ENCODE results near the gene EEF1AKMT4. TPM values are rescaled to one million over a fixed set of nuclear protein-coding genes. Genes with fewer than 3 reads are reported as not detected.

Gene EEF1AKMT4
- total RNA-seq, 1 donor from 2014 or later, result 2.6 TPM

GRCh38 chr3:184289426-184289938, 40.0 kb downstream of the EEF1AKMT4 start:
- ATAC-seq (peak; percentile 49 to 54), DNase-seq (peak; percentile 58)
- Histone ChIP-seq H3K27ac (no peak overlapping the region), H3K4me1 (no peaks in the 10 kb centered on the region), H3K4me3 (no peak overlapping the region), H3K27me3 (ENCODE audit: low read depth) (no peaks in the 10 kb centered on the region), H3K9me3 (no peaks in the 10 kb centered on the region), H3K36me3 (no peaks in the 10 kb centered on the region)
- TF ChIP-seq CTCF (IDR thresholded peaks at IDR 0.05), result peak; percentile 54
- intact Hi-C loops (cut with DNase I), result no loop called here

DNA sequence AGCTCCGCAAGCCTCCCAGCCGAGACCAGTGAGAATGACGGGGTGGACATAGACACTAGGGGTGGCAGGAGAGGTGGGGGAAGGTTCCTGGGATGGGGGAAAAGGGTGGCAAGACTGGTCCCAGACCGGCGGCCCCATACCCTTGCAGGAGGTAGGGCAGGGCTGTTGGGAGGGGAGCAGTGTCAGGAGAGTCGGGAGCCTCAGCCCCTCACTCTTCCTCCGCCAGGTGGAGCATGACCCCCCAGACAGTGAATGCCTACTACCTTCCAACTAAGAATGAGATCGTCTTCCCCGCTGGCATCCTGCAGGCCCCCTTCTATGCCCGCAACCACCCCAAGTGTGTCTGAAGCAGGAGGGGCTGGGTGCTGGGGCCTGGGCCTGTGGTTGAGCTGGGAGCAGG, 40.9 kb downstream of the EEF1AKMT4 start:
- intact Hi-C loops (cut with DNase I), result no loop called here
- Histone ChIP-seq H3K4me3 (no peak overlapping the region), H3K27me3 (ENCODE audit: low read depth) (no peaks in the 10 kb centered on the region), H3K36me3 (no peaks in the 10 kb centered on the region), H3K9me3 (no peaks in the 10 kb centered on the region), H3K27ac (no peak overlapping the region), H3K4me1 (no peaks in the 10 kb centered on the region)
- TF ChIP-seq CTCF (IDR thresholded peaks at IDR 0.05), result no peak
- DNase-seq (no peak), ATAC-seq (no peak)

DNA sequence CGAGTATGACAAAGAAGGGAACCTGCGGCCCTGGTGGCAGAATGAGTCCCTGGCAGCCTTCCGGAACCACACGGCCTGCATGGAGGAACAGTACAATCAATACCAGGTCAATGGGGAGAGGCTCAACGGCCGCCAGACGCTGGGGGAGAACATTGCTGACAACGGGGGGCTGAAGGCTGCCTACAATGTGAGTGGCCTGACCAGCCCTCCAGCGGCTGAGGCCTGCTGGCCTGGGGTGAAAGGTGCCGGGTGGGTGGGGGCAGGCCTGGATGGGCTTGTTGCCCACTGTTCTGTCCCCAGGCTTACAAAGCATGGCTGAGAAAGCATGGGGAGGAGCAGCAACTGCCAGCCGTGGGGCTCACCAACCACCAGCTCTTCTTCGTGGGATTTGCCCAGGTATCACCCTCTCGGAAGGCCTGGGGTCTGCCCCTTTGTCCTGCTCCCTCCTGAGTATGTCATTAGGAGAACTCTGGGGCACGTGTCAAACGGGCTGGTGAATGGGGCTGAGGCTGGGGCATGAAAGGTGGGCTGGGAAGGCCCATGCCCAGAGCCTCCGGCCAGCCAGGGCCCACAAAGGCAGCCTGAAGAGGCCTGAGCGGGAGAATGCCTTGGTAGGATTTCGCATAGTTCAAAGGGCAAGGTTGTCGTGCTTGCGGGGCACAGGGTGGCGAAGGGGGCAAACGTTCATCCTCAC, 41.7 kb downstream of the EEF1AKMT4 start:
- Histone ChIP-seq H3K4me3 (no peak overlapping the region), H3K27me3 (ENCODE audit: low read depth) (no peaks in the 10 kb centered on the region), H3K27ac (no peak overlapping the region), H3K4me1 (no peaks in the 10 kb centered on the region), H3K36me3 (no peaks in the 10 kb centered on the region), H3K9me3 (no peaks in the 10 kb centered on the region)
- TF ChIP-seq CTCF (IDR thresholded peaks at IDR 0.05), result no peak
- ATAC-seq, result no peak
- intact Hi-C loops (cut with DNase I), result no loop called here
- no peak for DNase-seq

DNA sequence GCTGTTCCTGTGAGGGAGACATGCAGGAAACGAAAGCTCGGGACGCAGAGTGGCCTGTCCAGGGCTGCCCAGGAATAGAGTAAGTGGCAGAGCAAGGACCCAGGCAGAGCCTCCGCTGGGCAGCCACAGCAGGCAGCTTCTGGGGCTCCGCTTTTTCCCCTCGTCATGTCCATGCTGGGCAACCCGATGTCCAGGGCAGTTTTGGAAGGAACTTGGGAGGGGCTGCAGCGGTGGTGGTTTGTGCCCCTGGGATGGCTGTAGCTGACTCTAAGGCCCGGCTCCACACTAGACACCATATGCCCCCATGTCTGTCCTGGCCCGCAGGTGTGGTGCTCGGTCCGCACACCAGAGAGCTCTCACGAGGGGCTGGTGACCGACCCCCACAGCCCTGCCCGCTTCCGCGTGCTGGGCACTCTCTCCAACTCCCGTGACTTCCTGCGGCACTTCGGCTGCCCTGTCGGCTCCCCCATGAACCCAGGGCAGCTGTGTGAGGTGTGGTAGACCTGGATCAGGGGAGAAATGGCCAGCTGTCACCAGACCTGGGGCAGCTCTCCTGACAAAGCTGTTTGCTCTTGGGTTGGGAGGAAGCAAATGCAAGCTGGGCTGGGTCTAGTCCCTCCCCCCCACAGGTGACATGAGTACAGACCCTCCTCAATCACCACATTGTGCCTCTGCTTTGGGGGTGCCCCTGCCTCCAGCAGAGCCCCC, 42.4 kb downstream of the EEF1AKMT4 start:
- ATAC-seq (no peak), DNase-seq (no peak)
- H3K27ac ChIP-seq, result no peak overlapping the region
- H3K9me3 ChIP-seq, result no peaks in the 10 kb centered on the region
- intact Hi-C loops (cut with DNase I), result no loop called here
- H3K4me1 ChIP-seq, result no peaks in the 10 kb centered on the region
- no peak overlapping the region for H3K4me3 ChIP-seq
- no peaks in the 10 kb centered on the region for H3K36me3 ChIP-seq
- no peaks in the 10 kb centered on the region for H3K27me3 ChIP-seq (ENCODE audit: low read depth)
- no peak for TF ChIP-seq CTCF (IDR thresholded peaks at IDR 0.05)

DNA sequence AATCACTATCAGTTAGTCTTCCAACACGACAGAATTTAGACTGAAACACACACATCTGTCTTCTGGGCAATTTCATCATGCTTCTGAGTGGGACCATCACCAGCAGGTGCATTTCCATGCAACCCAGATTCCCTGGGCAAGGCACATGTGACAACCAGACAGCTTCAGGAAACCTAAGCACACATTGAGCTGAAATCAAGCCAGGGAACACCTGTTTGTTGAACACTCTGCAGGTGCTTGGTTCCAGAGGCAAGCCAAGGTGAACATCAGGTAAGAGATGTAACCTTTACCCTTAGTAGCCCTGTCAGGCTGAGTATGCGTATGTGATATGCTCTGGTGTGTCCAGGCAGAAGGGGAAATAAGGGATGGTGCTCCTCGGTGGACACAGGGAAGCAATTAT, 46.3 kb downstream of the EEF1AKMT4 start:
- ATAC-seq (no peak), DNase-seq (no peak)
- H3K27me3 ChIP-seq (ENCODE audit: low read depth), result no peaks in the 10 kb centered on the region
- no peak for TF ChIP-seq CTCF (IDR thresholded peaks at IDR 0.05)
- H3K36me3 ChIP-seq, result peaks cover 6% of the 10 kb centered on the region
- intact Hi-C loops (cut with DNase I), result no loop called here
- H3K9me3 ChIP-seq, result no peaks in the 10 kb centered on the region
- peaks cover 14% of the 10 kb centered on the region for H3K4me1 ChIP-seq
- H3K4me3 ChIP-seq, result no peak overlapping the region
- no peak overlapping the region for H3K27ac ChIP-seq
